Effector CD4-positive, alpha-beta T cell (primary cell): ENCODE measurements around the gene HSP90B1.

ENCODE experiments used
- DNase-seq: peaks from one replicate; pipeline ENCODE4 v3.0.0-alpha.2; 2020

The HSP90B1 gene

DNA sequence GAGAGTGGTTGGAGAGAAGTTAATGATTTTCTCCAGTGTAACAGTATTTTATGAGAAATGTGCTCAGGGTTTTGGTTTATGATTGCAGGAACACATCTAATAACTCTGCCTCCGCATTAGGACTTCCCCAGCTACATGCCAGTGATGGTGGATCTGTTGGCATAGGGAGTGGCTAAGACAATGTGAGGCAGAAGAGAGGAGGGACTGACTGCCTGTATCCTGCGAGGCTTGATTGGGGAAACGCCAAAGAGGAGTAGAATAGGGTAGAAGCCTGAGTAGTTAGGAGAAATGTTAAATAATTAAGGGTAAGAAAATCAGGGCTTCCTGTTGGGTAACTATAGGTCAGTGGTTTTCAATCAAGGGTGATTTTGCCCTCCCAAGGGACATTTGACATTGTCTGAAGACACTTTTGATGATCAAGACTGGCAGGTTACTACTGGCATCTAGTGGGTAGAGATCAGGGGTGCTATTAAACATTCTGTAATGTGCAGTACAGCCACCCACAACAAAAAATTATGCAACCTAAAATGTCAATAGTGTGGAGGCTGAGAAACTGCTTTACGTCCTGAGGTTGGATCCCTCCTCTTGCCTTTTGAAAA lies 48.3 kb downstream of the HSP90B1 start:
- no peak for DNase-seq

DNA sequence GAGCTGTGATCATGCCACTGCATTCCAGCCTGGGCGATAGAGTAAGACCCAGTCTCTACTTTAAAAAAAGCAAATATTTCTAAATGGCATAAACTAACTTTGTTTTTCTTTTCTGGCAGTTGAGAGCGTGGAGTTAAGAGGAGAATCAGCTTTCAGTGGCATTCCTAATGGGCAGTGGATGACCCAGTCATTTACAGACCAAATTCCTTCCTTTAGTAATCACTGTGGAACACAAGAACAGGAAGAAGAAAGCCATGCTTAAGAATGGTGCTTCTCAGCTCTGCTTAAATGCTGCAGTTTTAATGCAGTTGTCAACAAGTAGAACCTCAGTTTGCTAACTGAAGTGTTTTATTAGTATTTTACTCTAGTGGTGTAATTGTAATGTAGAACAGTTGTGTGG lies 56.6 kb downstream of the HSP90B1 start:
- no peak for DNase-seq

DNA sequence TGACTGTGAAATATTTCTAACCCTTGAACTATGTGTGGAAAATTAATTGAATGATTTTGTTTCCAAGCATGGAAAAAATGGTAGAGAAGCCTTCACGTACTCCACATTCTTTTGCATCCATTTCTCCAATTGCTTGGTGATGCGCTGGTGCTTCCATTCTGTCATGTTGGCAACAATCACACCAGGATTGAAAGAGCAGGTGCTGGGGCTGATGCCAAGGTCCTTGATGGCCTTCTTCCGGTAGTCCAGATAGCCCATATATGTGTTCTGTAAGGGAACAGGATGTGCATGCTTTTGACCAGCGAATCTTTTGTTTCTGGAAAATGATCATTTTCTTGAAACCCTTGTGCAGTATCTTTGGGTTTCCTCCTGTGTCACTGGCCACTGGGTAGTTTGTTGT lies 64.0 kb downstream of the HSP90B1 start:
- DNase-seq, result no peak

DNA sequence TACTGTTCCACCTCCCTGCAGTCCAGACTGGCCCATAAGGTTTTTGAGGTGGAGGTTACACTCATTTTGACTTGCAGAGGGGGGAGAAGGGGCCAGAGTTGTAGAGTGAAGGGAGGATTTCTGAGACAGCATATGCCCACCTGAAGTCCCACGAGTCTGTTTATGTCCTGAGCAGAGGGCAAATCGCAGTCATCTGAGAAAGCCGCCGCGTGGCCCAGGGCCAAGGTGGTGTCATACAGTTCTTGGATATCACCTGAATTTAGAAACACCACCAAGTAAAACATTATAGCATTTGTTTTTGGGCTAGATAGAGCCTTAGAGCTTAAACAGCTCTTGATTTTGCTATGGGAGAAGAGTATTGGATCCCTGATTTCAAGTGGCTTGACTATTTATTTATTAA lies 66.4 kb downstream of the HSP90B1 start:
- no peak for DNase-seq

DNA sequence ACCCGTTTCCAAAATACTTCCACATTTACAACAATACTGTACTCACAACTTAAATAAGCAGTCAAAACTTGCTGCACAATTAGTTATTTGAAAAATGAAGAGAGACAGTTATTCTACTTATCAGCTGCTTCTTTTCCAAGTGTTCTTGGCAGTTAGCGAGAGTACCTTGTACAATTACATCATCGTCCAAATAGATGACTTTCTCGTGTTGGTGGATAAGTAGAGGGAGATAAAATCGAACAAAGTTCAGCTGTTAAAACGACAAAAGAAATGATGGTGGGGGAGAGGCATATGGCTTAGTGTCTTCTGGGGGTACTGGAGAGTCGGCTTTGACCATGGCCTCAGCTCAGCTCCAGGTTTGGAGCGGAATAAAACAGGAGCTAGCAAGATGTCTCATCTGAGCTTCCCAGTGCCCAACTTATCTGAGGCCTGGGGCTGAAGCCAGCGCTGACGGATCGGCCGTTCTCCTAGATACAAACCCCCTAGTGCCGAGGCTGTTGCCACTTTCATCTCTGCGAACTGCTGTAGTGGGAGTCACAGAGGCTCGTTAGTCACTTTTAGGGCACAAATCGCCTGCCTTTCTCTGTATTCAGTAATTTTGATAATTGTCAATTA lies 67.2 kb downstream of the HSP90B1 start:
- DNase-seq, result no peak
